Right lobe of liver (tissue), 4 donors: ENCODE data around the gene KLHL6.

Experiments
- CTCF ChIP-seq, 4 donors: fragments of 200-600 bp in 3 of 4; fragments of 450-650 bp in 1 of 4; IDR thresholded peaks; one replicate each; pipeline versions ENCODE4 v1.5.1 to v1.8.0; 2016 to 2022; ENCODE audit warnings: antibody characterized with exemption in 4 of 4, mild to moderate bottlenecking in 2 of 4
- POLR2A ChIP-seq: fragments of 450-650 bp; IDR thresholded peaks from one replicate; pipeline ENCODE4 v1.6.1; 2017; ENCODE audit warnings: antibody characterized with exemption, mild to moderate bottlenecking
- donor health status: DM: no; HTN: no; CAD: no.
- donor health status: DM: no; HTN: no; CAD: no.
- donor health status: DM: no; HTN: yes; CAD: no.

- TF ChIP-seq CTCF (IDR thresholded peaks at IDR 0.05) = no peak
- TF ChIP-seq POLR2A = no peak
Observed at GRCh38 chr3:183519891-183520290, 35.6 kb downstream of the KLHL6 start.
